GM12878 (cell line): ENCODE results near the gene MAFG. TPM values are rescaled to one million over a fixed set of nuclear protein-coding genes. Genes with fewer than 3 reads are reported as not detected.

ENCODE experiments used
- BACH1 ChIP-seq: fragments of 450-650 bp; IDR thresholded peaks from 2 replicates; pipeline ENCODE4 v1.6.1; 2017; ENCODE audit warnings: mild to moderate bottlenecking, borderline replicate concordance
- BHLHE40 ChIP-seq, 2 experiments: fragments of 450-650 bp in 1 of 2; IDR thresholded peaks; 2 replicates each; pipeline ENCODE4 v1.6.1; 2011 to 2017; ENCODE audit warnings: low read depth in 2 of 2, borderline replicate concordance in 1 of 2, improper control_type of control experiment in 1 of 2, low read length in 1 of 2, mild to moderate bottlenecking in 1 of 2
- CEBPB ChIP-seq, 2 experiments: fragments of 150-350 bp in 1 of 2; IDR thresholded peaks; 2 replicates each; pipeline ENCODE4 v1.6.1; 2012 to 2014; ENCODE audit warnings: low read depth in 2 of 2, low read length in 2 of 2, borderline replicate concordance in 1 of 2, inconsistent platforms in 1 of 2
- CHD1 ChIP-seq: IDR thresholded peaks from 2 replicates; pipeline ENCODE4 v1.6.1; 2012; ENCODE audit warnings: low read depth, low read length, improper control_type of control experiment
- FOXM1 ChIP-seq: IDR thresholded peaks from 2 replicates; pipeline ENCODE4 v1.6.1; 2012; ENCODE audit warnings: low read depth, mild to moderate bottlenecking, inconsistent platforms, low read length, moderate library complexity
- GABPA ChIP-seq: IDR thresholded peaks from 2 replicates; pipeline ENCODE4 v1.6.1; 2014; ENCODE audit warnings: antibody characterized with exemption, low read depth, mild to moderate bottlenecking, inconsistent platforms
- KDM1A ChIP-seq: fragments of 200-600 bp; sonication (generic); IDR thresholded peaks from 2 replicates; pipeline ENCODE4 v1.6.1; 2016; ENCODE audit warnings: borderline replicate concordance
- MEF2B ChIP-seq: fragments of 450-650 bp; IDR thresholded peaks from 2 replicates; pipeline ENCODE4 v1.6.1; 2018; ENCODE audit warnings: mild to moderate bottlenecking, moderate library complexity; ENCODE audit not compliant: partially characterized antibody, poor library complexity, severe bottlenecking
- PBX3 ChIP-seq: IDR thresholded peaks from 2 replicates; pipeline ENCODE4 v1.6.1; 2011; ENCODE audit warnings: mild to moderate bottlenecking, low read depth, low read length, moderate library complexity; ENCODE audit not compliant: insufficient replicate concordance
- POU2F2 ChIP-seq: IDR thresholded peaks from 3 replicates; pipeline ENCODE4 v1.6.1; 2011; ENCODE audit warnings: low read depth, mild to moderate bottlenecking, low read length, borderline replicate concordance
- SMAD5 ChIP-seq: IDR thresholded peaks from 2 replicates; pipeline ENCODE4 v1.6.1; 2016; ENCODE audit warnings: antibody characterized with exemption, low read depth
- SUPT20H ChIP-seq: IDR thresholded peaks from 2 replicates; pipeline ENCODE4 v1.6.1; 2011; ENCODE audit warnings: low read depth, mild to moderate bottlenecking, low read length, moderate library complexity, borderline replicate concordance; ENCODE audit not compliant: control insufficient read depth
- TAF1 ChIP-seq: IDR thresholded peaks from 2 replicates; pipeline ENCODE4 v1.6.1; 2011; ENCODE audit warnings: mild to moderate bottlenecking, low read depth, low read length, borderline replicate concordance
- ZBTB11 ChIP-seq: fragments of 450-650 bp; formaldehyde crosslinking; IDR thresholded peaks from 2 replicates; pipeline ENCODE4 v1.5.0; 2022; ENCODE audit warnings: mild to moderate bottlenecking, missing genetic modification characterization
- ZNF274 ChIP-seq: IDR thresholded peaks from one replicate; pipeline ENCODE4 v1.8.0; 2011; ENCODE audit not compliant: insufficient read length, insufficient read depth
- ZNF384 ChIP-seq: IDR thresholded peaks from 2 replicates; pipeline ENCODE4 v1.6.1; 2012; ENCODE audit warnings: low read depth, mild to moderate bottlenecking, low read length, improper control_type of control experiment, borderline replicate concordance
- ZNF622 ChIP-seq: fragments of 450-650 bp; IDR thresholded peaks from 2 replicates; pipeline ENCODE4 v1.6.1; 2017; ENCODE audit warnings: mild to moderate bottlenecking, inconsistent platforms
- polyA plus RNA-seq, 11 experiments: library from polyadenylated mRNA; depleted of rRNA in 4 of 11; unstranded in 6 of 11; stranded (reverse) in 5 of 11; fragments of >200 nt; fragmentation: Nextera tagmentation in 4 of 11; fragmentation: Illumina TruSeq in 1 of 11; extraction: Ambion mirVana in 4 of 11; extraction: Trizol in 1 of 11; gene quantifications; 1 replicate in 1 of 11; 2 replicates in 10 of 11; pipeline versions ENCODE4 v1.2.1 to v1.2.3, GENCODE V29; 2011 to 2016; ENCODE audit warnings: inconsistent platforms in 2 of 11, missing spikeins in 2 of 11, low read depth in 1 of 11
- total RNA-seq, 4 experiments: library from RNA; depleted of rRNA in 3 of 4; stranded (reverse); fragments of >200 nt in 3 of 4; fragmentation: Illumina TruSeq in 1 of 4; extraction: Trizol in 1 of 4; gene quantifications; 2 replicates each; pipeline versions ENCODE4 v1.2.1 to v1.2.3, GENCODE V29; 2013 to 2021
- TF ChIP-seq, protein P1 (sequence below): IDR thresholded peaks from 2 replicates; pipeline ENCODE4 v1.6.1; 2012; ENCODE audit warnings: mild to moderate bottlenecking, low read depth, low read length
- TF ChIP-seq, protein P2 (sequence below): fragments of 450-650 bp; conservative IDR thresholded peaks from 2 replicates; pipeline ENCODE4 v1.6.1; 2017; ENCODE audit warnings: mild to moderate bottlenecking, moderate library complexity

MAFG gene
- total and polyA plus RNA-seq, 10 of the 15 experiments (the other 5 are each of a cell fraction or from before 2014, with no cell fraction given), result 0.48 to 20.1 (median 7.6) TPM

- TF ChIP-seq KDM1A (no peak), CHD1 (no peak), SUPT20H (no peak), GABPA (no peak), FOXM1 (no peak), SMAD5 (no peak), MEF2B (no peak), ZNF622 (no peak), BACH1 (peak; percentile 98), ZBTB11 (CRISPR knock-in tag) (no peak), CEBPB (IDR thresholded peaks at IDR 0.05; ENCODE audit: borderline replicate concordance in 1 of 2, low read depth in 2 of 2, low read length in 2 of 2) (no peak), BHLHE40 (IDR thresholded peaks at IDR 0.05; ENCODE audit: borderline replicate concordance in 1 of 2, low read depth in 2 of 2, low read length in 1 of 2) (peak; percentile 13 to 74; a peak in 2 of 4 replicates), ZNF384 (no peak), POU2F2 (0 out of 3 replicates have a peak, but pooled peaks have one; percentile 10), ZNF274 (no peak), PBX3 (no peak), TAF1 (no peak)
- TF ChIP-seq, protein P1, sequence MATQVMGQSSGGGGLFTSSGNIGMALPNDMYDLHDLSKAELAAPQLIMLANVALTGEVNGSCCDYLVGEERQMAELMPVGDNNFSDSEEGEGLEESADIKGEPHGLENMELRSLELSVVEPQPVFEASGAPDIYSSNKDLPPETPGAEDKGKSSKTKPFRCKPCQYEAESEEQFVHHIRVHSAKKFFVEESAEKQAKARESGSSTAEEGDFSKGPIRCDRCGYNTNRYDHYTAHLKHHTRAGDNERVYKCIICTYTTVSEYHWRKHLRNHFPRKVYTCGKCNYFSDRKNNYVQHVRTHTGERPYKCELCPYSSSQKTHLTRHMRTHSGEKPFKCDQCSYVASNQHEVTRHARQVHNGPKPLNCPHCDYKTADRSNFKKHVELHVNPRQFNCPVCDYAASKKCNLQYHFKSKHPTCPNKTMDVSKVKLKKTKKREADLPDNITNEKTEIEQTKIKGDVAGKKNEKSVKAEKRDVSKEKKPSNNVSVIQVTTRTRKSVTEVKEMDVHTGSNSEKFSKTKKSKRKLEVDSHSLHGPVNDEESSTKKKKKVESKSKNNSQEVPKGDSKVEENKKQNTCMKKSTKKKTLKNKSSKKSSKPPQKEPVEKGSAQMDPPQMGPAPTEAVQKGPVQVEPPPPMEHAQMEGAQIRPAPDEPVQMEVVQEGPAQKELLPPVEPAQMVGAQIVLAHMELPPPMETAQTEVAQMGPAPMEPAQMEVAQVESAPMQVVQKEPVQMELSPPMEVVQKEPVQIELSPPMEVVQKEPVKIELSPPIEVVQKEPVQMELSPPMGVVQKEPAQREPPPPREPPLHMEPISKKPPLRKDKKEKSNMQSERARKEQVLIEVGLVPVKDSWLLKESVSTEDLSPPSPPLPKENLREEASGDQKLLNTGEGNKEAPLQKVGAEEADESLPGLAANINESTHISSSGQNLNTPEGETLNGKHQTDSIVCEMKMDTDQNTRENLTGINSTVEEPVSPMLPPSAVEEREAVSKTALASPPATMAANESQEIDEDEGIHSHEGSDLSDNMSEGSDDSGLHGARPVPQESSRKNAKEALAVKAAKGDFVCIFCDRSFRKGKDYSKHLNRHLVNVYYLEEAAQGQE, result no peak
- TF ChIP-seq, protein P2, sequence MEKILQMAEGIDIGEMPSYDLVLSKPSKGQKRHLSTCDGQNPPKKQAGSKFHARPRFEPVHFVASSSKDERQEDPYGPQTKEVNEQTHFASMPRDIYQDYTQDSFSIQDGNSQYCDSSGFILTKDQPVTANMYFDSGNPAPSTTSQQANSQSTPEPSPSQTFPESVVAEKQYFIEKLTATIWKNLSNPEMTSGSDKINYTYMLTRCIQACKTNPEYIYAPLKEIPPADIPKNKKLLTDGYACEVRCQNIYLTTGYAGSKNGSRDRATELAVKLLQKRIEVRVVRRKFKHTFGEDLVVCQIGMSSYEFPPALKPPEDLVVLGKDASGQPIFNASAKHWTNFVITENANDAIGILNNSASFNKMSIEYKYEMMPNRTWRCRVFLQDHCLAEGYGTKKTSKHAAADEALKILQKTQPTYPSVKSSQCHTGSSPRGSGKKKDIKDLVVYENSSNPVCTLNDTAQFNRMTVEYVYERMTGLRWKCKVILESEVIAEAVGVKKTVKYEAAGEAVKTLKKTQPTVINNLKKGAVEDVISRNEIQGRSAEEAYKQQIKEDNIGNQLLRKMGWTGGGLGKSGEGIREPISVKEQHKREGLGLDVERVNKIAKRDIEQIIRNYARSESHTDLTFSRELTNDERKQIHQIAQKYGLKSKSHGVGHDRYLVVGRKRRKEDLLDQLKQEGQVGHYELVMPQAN, result peak; percentile 53; the same call in 1 of the 2 replicates
Observed at GRCh38 chr17:81959362-81960129, 32.0 kb upstream of the MAFG start (continued).
